Gastrocnemius medialis (tissue), 4 donors: ENCODE measurements around the gene SNURF. TPM values are rescaled to one million over a fixed set of nuclear protein-coding genes. Genes with fewer than 3 reads are reported as not detected.
"Not testable (repeated sequence)": the region's sequence is repeated elsewhere in the genome, so short reads cannot be mapped to it uniquely, and the experiment has no call there.

Experiments used
- ATAC-seq, 2 donors: fragments of 150-250 bp; one replicate each; pipeline ENCODE4 v1.9.1; 2016
- DNase-seq, 2 donors: peaks; one replicate each; pipeline ENCODE4 v3.0.0-alpha.2; 2019
- H3K27ac ChIP-seq, 4 donors: fragments of 200-600 bp; sonication (generic); 1 replicate in 1 of 4; 2 replicates in 3 of 4; pipeline ENCODE4 v1.5.1; 2016 to 2018; ENCODE audit warnings: mild to moderate bottlenecking in 2 of 4, moderate library complexity in 1 of 4
- H3K27me3 ChIP-seq, 3 donors: fragments of 200-600 bp; sonication (generic) in 2 of 3; 1 replicate in 1 of 3; 2 replicates in 2 of 3; pipeline versions ENCODE4 v1.5.1 to v1.6.0; 2016 to 2019; ENCODE audit warnings: mild to moderate bottlenecking in 1 of 3, moderate library complexity in 1 of 3
- H3K36me3 ChIP-seq, 2 donors: fragments of 200-600 bp; sonication (generic) in 1 of 2; one replicate each; pipeline ENCODE4 v1.5.1; 2017 to 2018
- H3K4me1 ChIP-seq, 2 donors: fragments of 200-600 bp; sonication (generic) in 1 of 2; one replicate each; pipeline ENCODE4 v1.5.1; 2016 to 2017; ENCODE audit warnings: mild to moderate bottlenecking in 2 of 2
- H3K4me3 ChIP-seq, 4 donors: fragments of 200-600 bp; sonication (generic) in 3 of 4; 1 replicate in 1 of 4; 2 replicates in 3 of 4; pipeline ENCODE4 v1.5.1; 2016 to 2019; ENCODE audit warnings: mild to moderate bottlenecking in 2 of 4
- H3K9me3 ChIP-seq, 3 donors: fragments of 200-600 bp; sonication (generic) in 2 of 3; 1 replicate in 1 of 3; 2 replicates in 2 of 3; pipeline ENCODE4 v1.5.1; 2016 to 2019
- CTCF ChIP-seq, 5 experiments: fragments of 450-650 bp in 3 of 5; fragments of 200-600 bp in 2 of 5; sonication (generic) in 2 of 5; IDR thresholded peaks in 4 of 5; conservative IDR thresholded peaks in 1 of 5; 1 replicate in 4 of 5; 2 replicates in 1 of 5; pipeline ENCODE4 v1.5.1; 2016 to 2019; ENCODE audit warnings: antibody characterized with exemption in 5 of 5, mild to moderate bottlenecking in 3 of 5, moderate library complexity in 3 of 5
- POLR2A ChIP-seq, 2 donors: fragments of 450-650 bp; IDR thresholded peaks; one replicate each; pipeline ENCODE4 v1.6.1; 2017; ENCODE audit warnings: antibody characterized with exemption in 2 of 2, mild to moderate bottlenecking in 2 of 2, moderate library complexity in 2 of 2
- in situ Hi-C, 4 donors: fragments of 200-750 bp; cut with MboI; loops; one replicate each; pipeline versions ENCODE4 v1.15.0 to v1.8.0; 2017; ENCODE audit warnings: low sequenced_read_pairs in 4 of 4
- intact Hi-C: fragments of 100-400 bp; cut with DNase I; formaldehyde crosslinking; loops from one replicate; pipeline ENCODE4 v1.15.1; 2023; ENCODE audit warnings: low total_unique reads
- total RNA-seq, 4 donors: library from RNA; depleted of rRNA; stranded (reverse); fragments of >200 nt; gene quantifications; one replicate each; pipeline versions ENCODE4 v1.1.0 to v1.2.3, GENCODE V29; 2016

The SNURF gene
- total RNA-seq, 4 donors from 2014 or later = 3.8 to 16.5 (median 6.0) TPM

DNA sequence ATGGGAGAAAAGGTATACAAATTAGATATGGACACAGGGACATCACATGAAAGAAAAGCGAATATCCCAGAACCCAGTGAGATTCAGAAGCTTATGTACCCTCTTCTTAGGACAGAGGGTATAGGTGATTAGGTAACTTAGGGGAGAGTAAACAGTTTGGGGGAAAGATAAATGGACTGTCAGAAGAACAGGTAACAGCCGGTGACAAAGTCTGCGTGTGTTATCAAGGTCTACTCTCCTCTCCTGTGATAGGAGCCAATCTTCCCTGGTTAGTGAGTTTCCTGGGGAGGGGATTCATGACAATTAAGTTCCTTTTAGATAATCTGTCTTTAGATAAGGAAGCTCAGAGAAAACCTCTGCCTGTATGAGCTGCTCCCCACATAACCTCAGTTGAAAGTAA is 30.6 kb upstream of the SNURF start:
- Histone ChIP-seq H3K27me3 (no peaks in the 10 kb centered on the region), H3K4me1 (no peaks in the 10 kb centered on the region), H3K27ac (no peak overlapping the region), H3K4me3 (no peak overlapping the region), H3K9me3 (no peaks in the 10 kb centered on the region), H3K36me3 (no peaks in the 10 kb centered on the region)
- in situ Hi-C loops = no loop called here
- DNase-seq (no peak), ATAC-seq (no peak)
- no peak for TF ChIP-seq POLR2A (IDR thresholded peaks at IDR 0.05)
- no peak for TF ChIP-seq CTCF (IDR thresholded peaks at IDR 0.05 in 4 of 5, conservative IDR thresholded peaks at IDR 0.05 in 1 of 5)
- intact Hi-C loops = no loop called here

DNA sequence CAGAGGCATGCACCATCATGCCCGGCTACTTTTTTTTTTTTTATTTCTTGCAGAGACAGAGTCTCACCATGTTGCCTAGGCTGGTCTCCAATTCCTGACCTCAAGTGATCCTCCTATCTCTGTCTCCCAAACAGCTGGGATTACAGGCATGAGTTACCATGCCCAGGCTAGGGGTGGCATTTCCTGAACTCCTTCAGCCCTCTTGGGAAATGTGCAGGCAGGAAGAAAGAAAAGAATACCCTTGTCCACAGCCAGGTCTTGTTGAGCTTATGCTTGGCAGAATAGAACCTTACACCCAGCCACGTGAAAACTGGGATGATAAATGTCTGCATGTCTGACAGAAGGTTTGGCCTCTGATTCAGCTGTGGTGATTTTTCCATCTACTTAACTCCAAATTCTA is 30.2 kb upstream of the SNURF start:
- DNase-seq (no peak), ATAC-seq (peak in 1 of 2 donors; percentile 74)
- Histone ChIP-seq H3K36me3 (no peaks in the 10 kb centered on the region), H3K27me3 (no peaks in the 10 kb centered on the region), H3K9me3 (no peaks in the 10 kb centered on the region), H3K27ac (no peak overlapping the region), H3K4me3 (no peak overlapping the region), H3K4me1 (no peaks in the 10 kb centered on the region)
- in situ Hi-C loops (no loop called here), intact Hi-C loops (no loop called here)
- TF ChIP-seq CTCF (IDR thresholded peaks at IDR 0.05 in 4 of 5, conservative IDR thresholded peaks at IDR 0.05 in 1 of 5) (no peak), POLR2A (IDR thresholded peaks at IDR 0.05) (no peak)

DNA sequence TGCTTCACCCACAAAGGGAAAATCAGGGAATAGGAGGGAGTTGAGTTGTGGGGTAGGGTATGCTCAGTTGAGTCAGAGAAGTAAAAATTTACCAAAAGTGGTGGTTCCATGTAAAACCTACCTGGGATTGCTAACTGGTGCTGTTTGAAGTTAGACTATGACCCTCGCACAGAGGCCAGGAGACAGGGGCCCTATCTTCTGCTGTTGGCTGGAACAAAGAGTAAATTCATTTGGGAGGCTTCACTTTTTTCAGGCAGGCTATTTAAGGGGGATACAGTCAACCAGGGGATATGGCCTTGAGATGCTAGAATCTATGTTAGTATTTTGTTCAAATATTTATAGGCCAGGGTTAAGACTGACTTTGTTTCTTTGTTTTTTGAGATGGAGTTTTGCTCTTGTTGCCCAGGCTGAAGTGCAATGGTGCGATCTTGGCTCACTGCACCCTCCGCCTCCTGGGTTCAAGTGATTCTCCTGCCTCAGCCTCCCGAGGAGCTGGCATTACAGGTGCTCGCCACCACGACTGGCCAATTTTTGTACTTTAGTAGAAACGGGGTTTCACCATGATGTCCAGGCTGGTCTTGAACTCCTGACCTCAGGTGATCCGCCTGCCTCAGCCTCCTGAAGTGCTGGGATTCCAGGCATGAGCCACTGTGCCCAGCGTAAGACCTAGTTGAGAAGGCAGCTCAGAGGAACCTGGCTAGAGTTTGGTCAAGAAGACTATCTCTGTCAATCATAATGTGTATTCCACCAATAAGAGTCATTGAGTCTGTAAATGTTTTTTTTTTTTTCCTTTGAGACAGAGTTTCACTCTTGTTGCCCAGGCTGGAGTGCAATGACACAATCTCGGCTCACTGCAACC is 22.7 kb upstream of the SNURF start:
- H3K27ac ChIP-seq = not testable (repeated sequence)

GRCh38 chr15:24933716-24934115 is 21.1 kb upstream of the SNURF start:
- Histone ChIP-seq H3K27ac (no peak overlapping the region), H3K9me3 (no peaks in the 10 kb centered on the region), H3K4me1 (no peaks in the 10 kb centered on the region), H3K4me3 (no peak overlapping the region), H3K27me3 (no peaks in the 10 kb centered on the region), H3K36me3 (no peaks in the 10 kb centered on the region)
- peak; percentile 46 to 77 for ATAC-seq
- TF ChIP-seq POLR2A (IDR thresholded peaks at IDR 0.05) (no peak), CTCF (IDR thresholded peaks at IDR 0.05 in 4 of 5, conservative IDR thresholded peaks at IDR 0.05 in 1 of 5) (no peak)
- intact Hi-C loops = no loop called here
- in situ Hi-C loops = no loop called here
- no peak for DNase-seq

More for the DNA sequence above, 22.7 kb upstream of the SNURF start:
- in situ Hi-C loops, DNase-seq, H3K4me1 ChIP-seq, ATAC-seq, H3K4me3 ChIP-seq, H3K36me3 ChIP-seq, intact Hi-C loops, H3K27me3 ChIP-seq, H3K9me3 ChIP-seq: not testable (repeated sequence)

DNA sequence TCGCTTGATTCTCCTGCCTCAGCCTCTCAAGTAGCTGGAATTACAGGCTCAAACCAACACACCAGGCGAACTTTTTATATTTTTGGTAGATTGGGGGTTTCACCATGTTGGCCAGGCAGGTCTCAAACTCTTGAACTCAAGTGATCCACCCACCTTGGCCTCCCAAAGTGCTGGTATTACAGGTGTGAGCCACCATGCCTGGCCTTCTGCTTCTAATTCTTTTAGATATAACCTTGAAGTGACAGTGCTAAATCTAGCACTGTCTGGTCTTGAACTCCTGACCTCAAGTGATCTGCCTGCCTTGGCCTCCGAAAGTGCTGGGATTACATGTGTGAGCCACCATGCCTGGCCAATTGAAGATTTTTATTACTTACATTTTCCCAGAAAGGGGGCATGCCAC is 16.6 kb upstream of the SNURF start:
- H3K27me3 ChIP-seq, intact Hi-C loops, H3K27ac ChIP-seq, H3K4me1 ChIP-seq, H3K36me3 ChIP-seq, H3K4me3 ChIP-seq, DNase-seq, ATAC-seq, H3K9me3 ChIP-seq, in situ Hi-C loops: not testable (repeated sequence)
